Measurements from ENCODE around the gene REEP2.
"Not testable (repeated sequence)": the region's sequence is repeated elsewhere in the genome, so short reads cannot be mapped to it uniquely, and the experiment has no call there.

REEP2 gene, protein sequence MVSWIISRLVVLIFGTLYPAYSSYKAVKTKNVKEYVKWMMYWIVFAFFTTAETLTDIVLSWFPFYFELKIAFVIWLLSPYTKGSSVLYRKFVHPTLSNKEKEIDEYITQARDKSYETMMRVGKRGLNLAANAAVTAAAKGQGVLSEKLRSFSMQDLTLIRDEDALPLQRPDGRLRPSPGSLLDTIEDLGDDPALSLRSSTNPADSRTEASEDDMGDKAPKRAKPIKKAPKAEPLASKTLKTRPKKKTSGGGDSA

DNA sequence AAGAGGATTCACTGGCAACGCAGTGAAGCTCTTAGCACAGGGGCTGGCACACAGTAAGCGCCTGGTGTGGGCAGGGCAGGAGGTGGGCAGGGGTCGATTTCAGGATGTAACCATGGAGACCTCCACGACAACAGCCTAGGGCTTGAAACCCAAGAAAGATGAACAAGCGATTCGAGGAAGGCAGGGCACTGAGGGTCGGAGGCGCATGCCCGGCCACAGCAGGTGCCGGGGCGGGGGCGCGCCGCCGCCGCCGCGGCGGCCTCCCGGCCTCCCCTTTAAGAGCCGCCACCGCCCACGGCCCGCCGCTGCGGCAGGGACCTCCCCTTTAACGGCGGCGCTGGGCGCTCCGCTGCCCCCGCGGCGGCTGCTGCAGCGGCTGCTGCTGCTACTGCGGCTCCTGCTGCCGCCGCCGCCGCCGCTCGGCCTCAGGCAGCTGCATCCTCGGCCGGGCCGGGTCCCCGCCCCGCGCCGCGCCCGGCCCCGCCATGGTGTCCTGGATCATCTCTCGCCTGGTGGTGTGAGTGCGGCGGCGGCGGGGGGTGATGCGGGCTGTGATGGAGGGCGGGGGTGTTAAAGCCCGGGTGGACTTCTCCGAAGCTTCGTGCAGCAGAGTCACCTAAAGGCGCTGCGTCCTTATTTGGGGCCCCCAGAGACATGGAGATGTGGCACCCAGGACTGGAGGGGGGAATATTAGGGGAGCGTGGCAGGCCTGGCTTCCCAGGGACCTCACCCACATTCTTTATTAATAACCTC is at the start of gene REEP2:
TSS of gene REEP2 (plus strand) at position 334 of the 753 bp plus-strand sequence. CDS start at position 486, 152 bp downstream.
- DNase-seq, result peak; percentile 23 to 60

- no peak for DNase-seq
Observed at GRCh38 chr5:138389332-138389731, 49.5 kb upstream of the REEP2 start.

DNA sequence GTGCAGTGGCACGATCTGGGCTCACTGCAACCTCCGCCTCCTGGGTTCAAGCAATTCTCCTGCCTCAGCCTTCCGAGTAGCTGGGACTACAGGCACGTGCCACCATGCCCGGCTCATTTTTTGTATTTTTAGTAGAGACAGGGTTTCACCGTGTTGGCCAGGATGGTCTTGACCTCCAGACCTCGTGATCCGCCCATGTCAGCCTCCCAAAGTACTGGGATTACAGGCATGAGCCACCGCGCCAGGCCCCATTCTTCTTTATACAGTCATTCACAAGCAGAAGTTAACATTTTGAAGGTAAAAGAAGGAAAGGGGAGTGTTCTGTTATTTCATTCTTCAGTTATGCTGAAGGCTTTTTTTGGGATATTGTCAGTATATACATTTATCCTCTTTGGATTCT is 48.9 kb upstream of the REEP2 start:
- DNase-seq, result not testable (repeated sequence)

DNA sequence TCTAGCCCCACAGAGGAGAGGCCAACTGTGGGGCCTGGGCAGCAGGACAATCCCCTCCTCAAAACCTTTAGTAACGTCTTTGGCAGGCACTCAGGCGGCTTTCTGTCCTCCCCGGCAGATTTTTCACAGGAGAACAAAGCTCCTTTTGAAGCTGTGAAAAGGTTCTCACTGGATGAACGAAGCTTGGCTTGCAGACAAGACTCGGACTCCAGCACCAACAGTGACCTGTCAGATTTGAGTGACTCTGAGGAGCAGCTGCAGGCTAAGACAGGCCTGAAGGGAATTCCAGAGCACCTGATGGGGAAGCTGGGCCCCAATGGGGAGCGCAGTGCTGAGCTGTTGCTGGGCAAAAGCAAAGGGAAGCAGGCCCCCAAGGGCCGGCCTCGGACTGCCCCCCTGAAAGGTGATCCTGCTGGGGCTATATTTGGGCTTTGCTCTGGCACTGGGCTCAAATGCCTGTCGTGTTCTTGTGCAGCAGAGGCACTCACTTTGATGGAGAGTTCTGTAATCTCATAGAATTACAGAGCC is 46.9 kb upstream of the REEP2 start:
- no peak for DNase-seq

GRCh38 chr5:138402640-138403039 is 36.2 kb upstream of the REEP2 start:
- DNase-seq, result no peak

DNA sequence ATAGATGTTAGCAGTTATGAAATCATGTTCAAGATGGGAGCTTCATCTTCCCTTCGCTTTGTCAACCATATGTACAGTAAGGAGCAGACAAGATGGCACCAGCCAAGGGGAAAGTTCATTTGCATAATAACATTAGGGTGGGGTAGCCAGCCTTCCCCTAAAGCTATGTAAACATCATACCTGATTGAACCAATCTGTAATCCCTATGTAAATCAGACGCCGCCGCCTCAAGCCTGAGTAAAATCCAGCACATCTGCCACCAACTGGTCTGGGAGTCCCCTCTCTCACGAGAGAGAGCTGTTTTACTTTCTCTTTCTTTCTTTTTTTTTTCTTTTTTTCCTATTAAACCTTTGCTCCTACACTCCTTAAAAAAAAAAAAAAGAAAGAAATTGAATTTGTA is 30.8 kb upstream of the REEP2 start:
- no peak for DNase-seq

- peak; percentile 19 to 48 for DNase-seq
Observed at GRCh38 chr5:138410996-138411640, 27.7 kb upstream of the REEP2 start.

GRCh38 chr5:138418444-138418843 is 20.4 kb upstream of the REEP2 start:
- DNase-seq, result no peak

- no peak for DNase-seq
Observed at GRCh38 chr5:138425079-138425478, 13.8 kb upstream of the REEP2 start.

GRCh38 chr5:138435943-138436342 is 2.9 kb upstream of the REEP2 start:
- DNase-seq, result no peak

GRCh38 chr5:138438003-138438723 is 694 bp upstream of the REEP2 start:
- no peak for DNase-seq

GRCh38 chr5:138439477-138440158 is 761 bp downstream of the REEP2 start:
- DNase-seq, result no peak

DNA sequence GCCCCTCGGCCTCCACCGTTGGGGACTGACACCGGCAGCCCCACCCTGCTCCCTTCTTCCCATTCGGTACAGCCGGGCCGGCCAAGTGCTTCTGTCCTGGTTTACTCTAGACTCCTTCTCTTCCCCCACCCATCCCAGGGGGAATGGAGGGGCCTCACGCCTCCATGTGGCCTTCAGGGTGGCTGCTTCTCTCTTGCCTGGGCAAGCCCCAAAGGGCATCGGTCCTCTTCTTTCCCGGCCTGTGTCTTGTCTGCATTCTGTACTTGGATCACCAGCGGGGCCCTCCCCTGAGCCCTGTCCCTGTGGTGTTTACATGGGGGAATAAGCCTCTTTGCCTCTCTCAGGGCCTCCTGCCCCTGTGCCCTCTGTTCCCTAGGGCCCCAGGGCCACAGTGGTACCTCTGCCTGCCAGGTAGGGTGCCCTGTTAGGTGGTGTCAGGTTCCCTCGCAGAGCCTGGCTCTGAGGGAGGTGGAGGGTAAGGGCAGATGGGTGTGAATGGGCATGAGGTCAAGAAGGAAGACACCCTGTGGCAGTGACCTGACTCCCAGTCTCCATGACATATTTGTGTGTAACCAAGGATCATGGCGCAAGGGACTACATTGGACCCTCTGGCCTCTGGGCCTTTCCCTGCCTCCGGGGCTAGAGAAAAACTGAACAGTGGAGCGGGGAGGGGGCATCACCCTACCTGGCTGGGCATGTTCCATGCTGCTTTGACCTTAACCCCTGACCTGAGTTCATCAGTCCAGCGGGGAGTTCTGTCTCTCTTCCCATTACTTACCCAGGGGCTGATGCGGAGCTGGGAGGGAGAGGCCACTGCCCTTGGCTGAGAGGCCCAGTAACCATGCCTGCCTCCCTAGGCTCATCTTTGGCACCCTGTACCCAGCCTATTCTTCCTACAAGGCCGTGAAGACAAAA is 1.6 kb downstream of the REEP2 start:
- no peak for DNase-seq

DNA sequence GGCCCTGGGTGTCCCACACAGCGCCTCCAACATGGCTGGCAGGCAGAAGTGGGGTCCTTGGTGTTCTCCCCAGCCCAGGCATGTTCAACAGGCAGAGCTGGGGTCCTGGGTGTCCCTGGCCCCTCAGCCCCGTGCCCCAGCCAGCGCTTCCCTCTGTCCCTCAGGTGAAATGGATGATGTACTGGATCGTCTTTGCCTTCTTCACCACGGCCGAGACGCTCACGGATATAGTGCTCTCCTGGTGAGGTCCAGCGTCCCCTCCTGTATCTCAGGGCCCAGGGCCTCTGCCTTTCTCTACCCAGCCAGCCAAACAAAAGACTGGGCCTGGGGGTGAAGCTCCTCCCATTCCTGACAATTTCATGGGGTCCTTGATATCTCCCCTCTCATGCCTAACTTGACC is 2.4 kb downstream of the REEP2 start:
- no peak for DNase-seq

- DNase-seq, result no peak
Observed at GRCh38 chr5:138444078-138444773, 5.4 kb downstream of the REEP2 start.

GRCh38 chr5:138444774-138445546 is 6.1 kb downstream of the REEP2 start:
- no peak for DNase-seq

DNA sequence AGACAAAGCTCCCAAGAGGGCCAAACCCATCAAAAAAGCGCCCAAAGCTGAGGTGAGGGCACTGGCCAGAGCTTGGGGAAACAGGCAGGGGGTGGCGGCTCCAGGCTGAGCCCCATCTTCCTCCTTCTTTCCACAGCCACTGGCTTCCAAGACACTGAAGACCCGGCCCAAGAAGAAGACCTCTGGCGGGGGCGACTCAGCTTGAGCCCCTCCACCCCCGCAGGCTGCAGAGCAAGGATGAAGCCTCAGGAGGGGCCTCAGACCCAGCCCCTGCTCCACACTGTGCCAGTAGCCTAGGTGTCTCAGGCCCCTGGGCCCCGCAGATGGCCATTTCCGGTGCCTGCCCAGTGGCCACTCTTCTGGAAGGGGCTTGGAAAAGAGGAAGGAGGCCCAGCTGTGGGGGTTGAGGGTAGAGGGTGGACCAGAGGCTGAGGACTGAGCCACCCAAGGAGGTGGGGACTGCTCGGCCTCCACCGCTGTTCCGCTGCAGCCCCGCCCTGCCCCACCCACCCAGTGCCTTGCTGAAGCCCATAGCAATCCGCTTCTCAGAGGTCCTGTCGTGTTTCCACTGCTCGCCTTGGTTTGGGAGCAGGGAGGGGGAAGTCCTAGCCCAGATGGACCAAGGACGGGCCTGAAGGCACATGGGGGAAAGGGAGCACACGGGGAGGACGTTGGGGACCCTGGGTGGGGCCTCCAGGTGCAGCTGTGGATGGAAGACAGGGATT is 6.9 kb downstream of the REEP2 start:
- DNase-seq, result no peak

DNA sequence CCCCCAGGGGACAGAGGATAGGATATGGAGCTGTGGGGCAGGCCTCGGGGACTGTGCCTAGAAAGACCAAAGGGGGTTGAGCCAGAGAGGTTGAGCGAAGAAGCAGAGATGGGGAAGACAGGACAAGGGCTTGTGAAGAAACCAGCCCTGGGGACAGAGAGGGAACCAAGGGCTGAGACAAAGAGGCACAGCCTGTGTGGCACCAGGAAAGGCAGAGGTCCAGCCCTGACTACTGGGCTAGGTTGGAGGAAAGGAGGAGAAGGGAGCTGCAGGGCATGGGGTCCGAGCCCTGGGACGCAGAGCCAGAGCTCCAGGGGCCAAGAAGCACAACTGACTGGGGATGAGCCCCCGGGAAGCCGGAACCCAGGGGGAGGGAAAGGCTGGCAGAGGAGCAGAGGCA is 9.2 kb downstream of the REEP2 start:
- DNase-seq, result no peak

Data from SHP77 (cell line).